ENCODE results near the gene PAN3.
"Not testable (repeated sequence)": the region's sequence is repeated elsewhere in the genome, so short reads cannot be mapped to it uniquely, and the experiment has no call there.

PAN3 gene

DNA sequence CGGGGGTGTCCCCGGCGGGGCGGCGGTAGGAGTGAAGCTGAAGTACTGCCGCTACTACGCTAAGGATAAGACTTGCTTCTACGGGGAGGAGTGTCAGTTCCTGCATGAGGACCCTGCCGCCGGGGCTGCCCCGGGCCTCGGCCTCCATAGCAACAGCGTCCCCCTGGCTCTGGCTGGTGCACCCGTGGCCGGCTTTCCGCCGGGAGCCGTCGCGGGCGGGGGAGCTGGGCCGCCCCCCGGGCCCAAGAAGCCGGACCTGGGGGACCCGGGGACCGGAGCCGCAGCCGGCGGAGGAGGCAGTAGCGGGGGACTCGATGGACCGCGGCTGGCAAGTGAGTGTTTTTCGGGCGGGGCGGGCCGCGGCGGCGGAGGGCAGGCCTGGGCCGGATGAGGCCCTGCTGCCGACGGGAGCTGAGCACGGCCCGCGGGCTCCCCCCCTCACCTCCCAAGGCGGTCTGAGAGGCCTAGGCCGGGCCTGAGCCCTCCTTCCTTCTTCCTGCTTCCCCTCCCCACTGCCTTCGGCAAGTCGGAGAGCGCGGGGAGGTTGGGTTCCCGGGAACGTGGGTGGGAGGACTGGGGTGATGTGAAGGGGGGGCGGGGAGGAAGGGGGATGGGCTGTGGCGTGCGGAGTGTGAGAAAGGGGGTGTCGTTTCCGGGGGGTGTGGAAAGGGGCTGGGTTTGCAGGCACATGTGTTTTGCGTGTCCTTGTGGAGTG, 568 bp downstream of the PAN3 start:
- DNase-seq, result peak; percentile 60 to 86 (median 74)

DNA sequence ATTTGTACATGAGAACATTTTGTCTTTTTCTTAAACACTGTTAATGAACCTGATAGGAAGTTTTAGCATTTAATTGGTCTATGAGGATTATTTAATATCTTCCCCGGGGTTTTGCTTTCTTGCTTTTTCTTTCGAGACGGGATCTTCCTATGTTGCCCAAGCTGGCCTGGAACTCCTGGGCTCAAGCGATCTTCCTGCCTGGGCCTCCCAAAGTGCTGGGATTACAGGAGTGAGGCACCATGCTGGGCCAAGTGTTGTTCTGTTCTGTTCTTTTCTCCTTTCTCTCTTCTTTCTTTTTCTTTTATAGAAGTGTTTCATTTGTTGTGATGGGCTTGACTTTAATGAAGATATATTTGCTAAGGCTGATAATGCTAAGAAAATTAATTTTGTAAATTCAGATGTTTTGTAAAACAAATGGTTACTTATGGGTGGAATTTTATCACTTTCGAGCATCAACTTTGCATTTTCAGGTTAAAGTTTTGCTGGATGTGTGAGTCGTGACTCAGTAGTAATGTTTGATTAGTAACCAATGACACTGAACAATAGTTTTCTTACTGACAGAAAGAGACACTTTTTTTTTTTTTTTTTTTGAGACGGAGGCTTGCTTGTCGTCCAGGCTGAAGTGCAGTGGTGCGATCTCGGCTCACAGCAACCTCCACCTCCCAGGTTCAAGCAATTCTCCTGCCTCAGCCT, 2.2 kb downstream of the PAN3 start:
- DNase-seq, result no peak

DNA sequence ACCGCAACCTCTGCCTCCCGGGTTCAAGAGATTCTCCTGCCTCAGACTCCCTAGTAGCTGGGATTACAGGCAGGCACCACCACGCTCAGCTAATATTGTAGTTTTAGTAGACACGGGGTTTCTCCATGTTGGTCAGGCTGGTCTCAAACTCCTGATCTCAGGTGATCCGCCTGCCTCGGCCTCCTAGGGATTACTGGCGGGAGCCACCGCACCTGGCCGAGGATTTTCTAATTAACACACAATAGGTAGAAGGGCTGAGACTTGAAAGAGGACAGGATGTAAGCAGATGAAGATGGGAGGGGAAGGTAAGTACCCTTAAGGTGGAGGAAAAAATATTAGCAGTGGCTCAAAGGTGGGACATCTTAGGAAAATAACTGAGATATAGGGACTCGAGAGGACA, 3.2 kb downstream of the PAN3 start:
- DNase-seq, result not testable (repeated sequence)

DNA sequence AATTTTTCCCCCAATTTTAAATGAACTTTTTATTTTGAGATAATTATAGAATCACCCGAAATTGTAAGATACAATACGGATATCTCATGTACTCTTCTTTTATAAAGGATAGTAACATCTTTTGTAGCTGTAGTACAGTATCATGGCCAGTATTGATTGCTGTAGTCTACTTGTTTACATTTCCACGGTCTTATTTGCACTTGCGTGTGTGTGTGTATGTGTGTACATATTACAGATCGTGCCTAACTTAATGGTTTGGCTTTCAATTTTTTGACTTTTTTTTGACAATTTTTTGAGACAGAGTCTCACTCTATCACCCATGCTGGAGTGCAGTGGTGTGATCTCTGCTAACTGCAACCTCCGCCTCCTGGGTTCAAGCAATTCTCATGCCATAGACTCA, 6.7 kb downstream of the PAN3 start:
- DNase-seq, result no peak

DNA sequence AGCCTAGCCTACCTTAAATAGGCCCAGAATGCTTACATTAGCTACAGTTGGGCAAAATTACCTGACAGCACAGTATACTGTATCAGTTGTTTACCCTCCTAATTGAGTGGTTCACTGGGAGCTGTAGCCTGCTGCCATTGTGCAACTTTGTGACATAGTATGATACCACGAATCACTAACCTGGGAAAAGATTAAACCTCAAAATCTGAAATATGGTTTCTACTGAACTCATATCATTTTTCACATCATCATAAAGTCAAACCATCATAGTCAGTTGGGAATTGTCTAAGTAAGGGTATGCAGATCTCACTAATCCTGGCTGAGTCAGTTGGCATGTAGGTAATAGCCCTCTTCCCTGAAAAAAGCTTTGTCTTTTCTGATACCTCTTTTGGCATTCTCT, 9.2 kb downstream of the PAN3 start:
- DNase-seq, result no peak

DNA sequence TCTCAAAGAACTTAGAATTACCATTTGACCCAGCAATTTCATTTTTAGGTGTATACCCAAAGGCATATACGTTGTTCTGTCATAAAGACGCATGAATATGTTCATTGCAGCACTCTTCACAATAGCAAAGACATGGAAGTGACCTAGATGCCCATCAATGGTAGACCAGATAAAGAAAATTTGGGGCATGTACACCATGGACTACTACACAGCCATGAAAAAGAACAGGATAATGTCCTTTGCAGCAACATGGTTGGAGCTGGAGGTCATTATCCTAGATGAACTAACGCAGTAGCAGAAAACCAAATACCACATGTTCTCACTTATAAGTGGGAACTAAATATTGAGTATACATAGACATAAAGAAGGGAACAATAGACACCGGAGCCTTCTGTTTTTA, 20.7 kb downstream of the PAN3 start:
- no peak for DNase-seq

DNA sequence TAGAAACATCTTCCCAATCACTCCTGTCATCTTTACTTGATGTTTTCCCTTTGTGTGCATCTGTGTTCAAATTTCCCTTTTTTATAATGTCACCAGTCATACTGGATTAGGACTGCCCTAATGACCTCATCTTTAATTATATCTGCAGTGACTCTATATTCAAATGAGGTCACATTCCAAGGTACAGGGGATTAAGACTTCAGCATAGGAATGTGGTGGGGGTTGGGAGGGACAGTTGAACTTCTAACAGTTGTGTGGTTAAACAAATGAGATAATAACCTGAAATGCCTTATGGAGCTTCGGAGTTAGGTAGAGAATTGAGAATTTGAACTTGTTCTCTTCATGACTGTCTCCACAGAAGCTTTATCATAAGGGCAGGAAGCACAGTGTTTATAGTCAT, 23.0 kb downstream of the PAN3 start:
- DNase-seq, result no peak

DNA sequence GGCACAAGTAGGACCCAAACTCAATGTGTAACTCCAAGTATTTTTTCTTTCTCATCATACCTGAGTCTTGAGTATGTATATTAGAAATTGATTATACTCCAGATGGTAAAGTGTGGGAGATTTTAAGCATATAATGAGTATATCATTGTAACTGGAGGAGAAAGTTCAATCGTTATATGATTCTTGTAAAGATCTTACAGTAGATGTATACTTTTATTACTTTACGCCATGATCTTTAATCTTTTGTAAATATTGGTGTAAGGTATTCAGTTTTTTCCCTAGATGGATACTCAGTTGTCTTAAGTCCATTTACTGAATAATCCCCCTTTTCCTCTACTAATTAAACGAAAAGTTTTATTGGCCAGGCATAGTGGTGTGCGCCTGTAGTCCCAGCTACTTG, 25.2 kb downstream of the PAN3 start:
- DNase-seq, result no peak

DNA sequence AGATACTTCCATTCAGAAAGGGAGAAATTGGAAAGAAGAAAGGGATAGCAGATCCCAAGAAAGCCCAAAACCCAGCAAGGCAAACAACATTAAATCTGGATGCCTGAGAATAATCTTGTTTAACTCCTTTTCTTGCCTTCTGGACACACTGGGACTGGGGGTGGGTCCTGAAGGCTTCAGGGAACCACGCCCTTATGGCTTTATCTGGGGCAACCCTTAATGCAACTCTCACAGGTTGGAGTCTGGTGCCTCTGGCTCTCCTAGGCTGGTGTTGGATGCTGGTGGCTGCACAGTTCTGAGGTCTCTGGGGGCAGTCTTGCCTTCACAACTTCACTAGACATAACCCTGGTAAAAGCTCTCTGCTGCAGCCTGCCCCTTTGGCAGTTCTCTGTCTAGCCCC, 27.9 kb downstream of the PAN3 start:
- DNase-seq, result no peak

DNA sequence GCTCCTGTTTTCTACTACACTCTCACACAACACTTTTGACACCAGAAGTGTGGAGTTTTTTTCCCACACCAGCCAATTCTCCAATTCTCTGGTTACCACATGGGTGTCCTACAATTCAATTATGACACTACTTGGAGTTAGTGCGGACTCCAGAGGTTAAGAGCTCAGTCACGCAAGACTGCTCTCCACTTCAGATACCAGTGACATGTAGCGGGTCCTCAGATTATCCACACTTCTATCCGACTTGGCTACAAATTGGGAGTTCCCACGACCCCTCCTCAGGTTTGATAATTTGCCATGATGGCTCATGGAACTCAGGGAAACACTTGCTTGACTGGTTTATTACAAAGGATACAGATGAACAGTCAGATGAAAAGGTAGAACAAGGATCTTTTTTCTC, 32.9 kb downstream of the PAN3 start:
- no peak for DNase-seq

DNA sequence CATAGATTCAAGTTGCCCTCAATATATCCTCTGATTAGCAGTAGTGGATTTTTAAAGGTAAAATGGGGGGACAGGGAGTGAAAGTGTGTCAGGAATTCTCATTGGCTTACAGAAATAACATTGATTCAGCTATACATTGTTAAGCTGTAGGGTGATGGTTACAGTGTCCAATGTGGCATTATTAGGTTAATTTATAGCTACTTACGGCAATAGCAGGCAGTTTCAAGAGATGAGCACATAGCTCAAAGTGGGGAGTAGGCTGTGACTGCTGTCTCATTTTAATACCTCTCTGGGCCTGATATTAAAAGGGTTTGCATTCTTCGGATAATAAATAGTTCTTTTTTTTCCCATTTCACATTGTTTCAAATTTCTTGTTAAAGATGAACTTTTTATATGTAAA, 34.6 kb downstream of the PAN3 start:
- no peak for DNase-seq

DNA sequence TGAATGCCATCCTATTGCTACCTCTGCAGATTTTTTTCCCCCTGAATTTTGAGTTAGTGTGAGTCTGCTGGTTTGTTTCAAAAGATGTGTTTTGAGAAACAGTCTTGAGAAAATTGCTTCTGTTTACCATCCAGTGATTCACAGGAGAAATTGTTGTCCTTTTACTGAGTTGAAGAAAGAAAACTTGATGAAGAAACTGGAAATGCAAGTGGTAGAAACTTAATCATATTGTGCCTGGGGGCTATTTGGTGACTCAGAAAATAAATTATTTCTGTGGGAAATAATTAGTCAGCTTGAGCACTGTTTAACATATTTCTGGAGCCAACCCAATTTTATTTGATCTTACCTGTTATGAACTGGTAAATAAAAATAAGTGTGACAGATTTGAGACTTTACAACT, 35.4 kb downstream of the PAN3 start:
- no peak for DNase-seq

DNA sequence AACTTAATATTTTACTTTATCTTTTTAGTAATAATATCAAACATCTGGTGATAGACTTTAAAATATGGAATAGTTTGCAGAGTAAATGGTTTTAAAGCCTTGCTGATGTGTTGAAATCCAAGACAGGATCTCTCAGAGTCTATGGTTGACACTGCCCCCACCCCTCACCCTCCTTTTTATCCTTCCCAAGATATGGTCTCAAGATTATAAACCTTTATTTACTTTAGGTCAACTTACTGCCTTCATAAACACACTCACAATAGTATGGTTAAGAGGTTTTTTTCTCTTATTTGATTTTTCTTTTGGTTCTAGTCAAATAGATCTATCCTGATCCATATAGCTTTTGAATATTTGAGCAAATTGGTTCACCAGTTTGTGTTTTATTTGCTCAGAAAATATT, 39.0 kb downstream of the PAN3 start:
- no peak for DNase-seq

DNA sequence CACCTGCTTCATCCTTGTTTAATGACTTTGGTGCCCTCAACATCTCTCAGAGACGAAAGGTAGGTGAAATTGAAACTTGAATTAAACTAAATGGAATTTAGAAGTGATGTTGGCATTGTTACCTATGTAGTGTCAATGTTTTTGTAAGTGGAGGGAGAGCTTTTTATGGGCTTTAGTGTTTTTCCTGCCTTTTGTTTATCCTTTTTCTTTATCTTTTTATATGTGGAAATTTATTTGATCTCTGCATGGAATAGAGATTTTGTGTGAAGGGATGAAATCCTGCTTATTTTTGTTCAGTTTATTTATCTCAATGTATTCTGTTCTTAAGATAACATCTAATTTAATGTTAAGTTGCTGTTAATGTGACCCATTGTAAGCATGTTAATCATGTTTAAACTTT, 39.5 kb downstream of the PAN3 start:
- DNase-seq, result no peak

DNA sequence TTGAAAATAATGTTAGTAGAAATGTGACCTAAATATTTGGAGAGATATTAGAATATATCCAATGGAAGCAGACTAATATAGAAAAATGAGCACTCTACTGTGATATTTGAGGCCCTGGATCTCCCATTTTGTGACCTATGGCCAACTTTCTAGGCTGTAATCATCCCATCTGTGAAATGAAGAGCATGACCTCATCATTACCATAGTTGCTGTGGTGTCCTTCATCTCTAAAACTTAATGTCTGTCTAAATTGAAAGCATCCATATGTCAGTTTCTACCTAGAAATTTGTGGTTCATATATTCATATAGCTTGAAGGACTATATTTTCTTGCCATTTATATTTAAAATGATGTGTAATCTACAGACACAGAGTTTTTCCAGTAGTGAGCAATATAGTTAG, 41.6 kb downstream of the PAN3 start:
- DNase-seq, result no peak

DNA sequence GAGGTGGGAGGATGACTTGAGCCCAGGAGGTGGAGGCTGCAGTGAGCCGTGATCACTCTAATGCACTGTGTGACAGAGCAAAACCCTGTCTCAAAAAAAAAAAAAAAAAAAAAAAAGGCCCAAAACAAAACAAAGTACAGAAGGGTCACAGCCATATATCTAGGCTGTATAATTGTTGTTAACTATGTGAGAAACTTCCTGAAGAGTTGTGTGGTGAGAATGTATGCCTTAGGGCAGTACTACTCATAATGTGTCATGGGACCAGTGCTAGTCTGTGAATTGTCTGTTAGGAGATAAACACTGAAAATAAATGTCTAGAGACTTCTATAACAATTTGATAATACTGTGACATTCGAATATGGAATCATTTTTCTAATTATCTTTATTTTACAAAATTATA, 43.1 kb downstream of the PAN3 start:
- no peak for DNase-seq

DNA sequence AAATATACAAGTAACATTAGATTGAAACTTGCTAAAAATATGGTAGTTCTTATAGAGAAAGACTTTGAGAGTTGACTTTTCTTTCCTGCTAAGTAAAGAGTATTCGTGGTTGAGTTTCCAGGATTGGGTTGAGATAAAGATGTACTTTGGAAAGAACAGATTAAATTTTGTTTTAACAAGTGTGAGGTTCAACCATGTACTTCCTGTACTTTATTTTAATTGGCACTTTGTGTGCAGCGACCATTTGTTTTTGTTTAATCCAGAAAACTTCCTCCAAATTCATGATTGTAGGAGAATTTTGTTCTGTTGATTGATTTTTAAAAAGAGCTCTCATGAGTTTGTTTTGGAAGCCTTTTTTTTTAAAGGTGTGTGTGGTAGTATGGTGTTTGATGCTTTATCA, 46.9 kb downstream of the PAN3 start:
- DNase-seq, result no peak

DNA sequence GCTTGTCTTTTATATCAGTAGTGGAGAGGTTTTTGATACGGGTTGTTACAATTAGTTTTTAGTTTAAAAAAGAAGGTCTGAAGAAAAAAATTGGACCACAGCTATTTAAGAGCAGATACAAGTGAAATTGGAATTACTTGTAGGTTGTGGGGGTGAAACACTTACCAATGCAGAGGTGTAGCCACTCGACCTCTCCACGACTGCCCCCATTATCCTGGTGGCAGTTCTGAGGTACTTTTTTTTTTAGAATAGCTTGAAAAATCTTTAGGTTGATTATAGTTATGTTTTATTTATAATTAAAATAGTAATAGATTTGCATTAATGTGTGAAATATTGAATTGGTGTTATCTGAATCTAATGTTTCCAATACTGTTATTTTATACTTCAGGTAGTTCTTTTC, 60.7 kb downstream of the PAN3 start:
- no peak for DNase-seq

DNA sequence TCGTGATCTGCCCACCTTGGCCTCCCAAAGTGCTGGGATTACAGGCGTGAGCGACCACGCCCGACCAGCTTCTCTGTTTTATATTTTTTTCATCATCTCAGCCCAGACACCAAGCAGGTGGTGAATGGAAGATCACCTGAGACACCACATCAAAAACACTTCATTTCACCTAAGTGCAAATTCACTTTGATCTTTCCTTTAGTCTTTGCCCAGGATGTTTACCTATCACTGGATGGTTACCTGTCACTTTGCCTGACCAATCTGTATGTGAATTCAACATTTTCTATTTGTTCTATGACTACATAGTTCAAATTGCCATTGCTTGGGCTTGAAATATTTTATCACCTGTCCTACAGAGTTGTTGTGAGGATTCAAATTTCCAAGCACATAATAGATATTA, 65.7 kb downstream of the PAN3 start:
- DNase-seq, result no peak

DNA sequence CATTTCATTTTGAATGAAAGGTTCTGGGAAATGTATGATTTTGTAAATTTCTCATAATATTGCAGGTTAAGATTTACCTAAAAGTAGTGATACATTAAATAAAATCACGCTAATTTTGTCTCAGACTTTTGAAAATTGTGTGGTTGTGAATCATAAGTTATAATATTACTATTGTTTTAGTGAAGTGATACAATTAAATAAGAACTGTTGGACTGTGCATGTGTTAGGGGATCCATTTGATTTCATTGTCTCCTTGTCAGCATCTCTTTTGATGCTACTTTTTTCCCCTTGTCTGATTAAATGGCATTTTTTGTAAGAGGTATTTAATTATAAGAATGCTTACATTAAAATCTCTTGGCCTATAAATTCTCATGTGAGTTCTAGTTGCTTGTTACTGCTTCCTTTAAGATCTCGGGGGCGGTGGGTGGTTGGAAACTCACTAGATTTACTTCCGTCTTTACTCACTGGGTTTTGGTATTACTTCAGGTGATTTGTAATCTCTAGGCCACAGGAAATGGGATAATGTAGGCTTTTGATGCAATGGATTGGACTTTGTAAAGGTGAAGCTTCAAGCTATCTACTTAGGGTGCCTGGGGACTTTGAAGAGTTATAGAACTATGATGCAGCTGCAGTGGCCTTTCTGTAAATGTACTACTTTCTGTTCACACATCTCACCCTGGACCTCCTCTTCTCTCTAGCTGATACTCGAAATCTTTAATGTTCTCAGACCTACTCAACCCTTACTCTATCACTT, 66.5 kb downstream of the PAN3 start:
- no peak for DNase-seq

DNA sequence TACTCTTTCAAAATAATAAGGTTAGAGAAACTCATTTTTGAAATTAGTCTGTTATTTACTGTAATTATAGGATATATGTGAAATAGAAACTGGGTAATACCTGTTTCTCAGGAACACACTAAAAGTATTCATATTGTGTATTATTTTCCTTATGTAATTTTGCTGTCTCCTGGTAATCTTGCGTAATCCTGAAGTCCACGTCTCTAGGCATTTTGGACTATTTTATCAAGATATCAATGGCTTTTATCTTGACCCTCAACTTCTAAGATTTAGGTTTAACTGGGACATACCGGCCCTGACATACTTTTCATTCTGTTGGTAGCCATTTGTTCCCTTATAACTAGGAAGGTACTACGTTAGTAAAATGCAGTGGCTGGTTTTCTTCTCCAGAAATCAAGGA, 80.3 kb downstream of the PAN3 start:
- no peak for DNase-seq

DNA sequence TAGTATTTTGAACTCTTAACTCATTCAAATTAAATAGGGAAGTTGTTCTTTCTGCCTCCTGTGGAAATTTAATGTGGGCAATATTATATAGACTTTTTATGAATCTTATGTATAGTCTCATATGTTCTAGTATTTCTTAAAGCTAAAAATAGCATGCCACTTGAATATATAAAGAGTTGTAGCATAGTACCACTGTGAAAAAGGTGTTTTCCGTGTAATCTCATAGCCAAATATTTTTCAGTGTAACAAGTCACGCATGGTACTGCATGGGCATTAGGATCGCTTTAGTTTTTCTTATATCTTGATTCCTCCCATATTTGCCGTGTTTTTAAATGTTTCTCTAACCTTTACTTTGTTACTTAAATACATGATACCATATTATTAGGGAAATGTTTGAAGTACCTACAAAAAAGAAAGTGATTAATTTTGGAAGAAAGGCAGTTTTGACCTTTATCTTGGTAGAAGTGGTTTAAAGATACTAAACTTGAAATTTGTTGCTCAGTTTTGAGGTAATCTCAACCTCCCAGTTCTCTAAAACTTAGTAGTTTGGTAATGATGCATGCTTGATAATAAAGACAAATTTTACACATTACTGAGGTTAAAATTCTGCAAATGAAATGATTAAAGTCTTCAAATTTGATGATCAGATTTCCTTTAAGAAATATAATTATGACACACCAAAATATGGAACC, 81.2 kb downstream of the PAN3 start:
- DNase-seq, result no peak

DNA sequence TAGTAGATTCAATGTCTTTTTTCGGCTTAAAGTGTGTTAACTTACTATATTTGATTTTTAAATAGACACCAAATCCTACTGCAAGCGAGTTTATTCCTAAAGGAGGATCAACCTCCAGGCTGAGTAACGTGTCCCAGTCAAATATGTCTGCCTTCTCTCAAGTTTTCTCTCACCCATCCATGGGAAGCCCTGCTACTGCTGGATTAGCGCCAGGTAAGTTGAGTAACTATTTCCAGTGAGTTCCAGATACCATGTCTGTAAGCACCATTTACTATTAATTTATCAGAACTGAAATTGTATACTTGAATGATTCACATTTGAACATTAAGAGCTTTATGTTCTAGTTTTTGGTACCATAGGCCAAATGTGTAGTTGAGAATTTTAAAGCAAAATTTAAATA, 81.8 kb downstream of the PAN3 start:
- no peak for DNase-seq
